NCI-H2081 (cell line): ENCODE measurements around the gene NOP14.
"Not testable (repeated sequence)": the region's sequence is repeated elsewhere in the genome, so short reads cannot be mapped to it uniquely, and the experiment has no call there.

ENCODE experiments used
- DNase-seq, 2 experiments: peaks; one replicate each; lab custom pipeline; 2025; lab: John Stamatoyannopoulos, UW

NOP14 gene

GRCh38 chr4:2963175-2963965 lies at the start of gene NOP14, which contains the start of gene GRK4:
NOP14 (minus strand) TSS chr4:2963406; CDS start chr4:2963319, 87 bp downstream.
GRK4 (plus strand) TSS chr4:2963571; CDS start chr4:2964071, 500 bp downstream.
- DNase-seq: peak; percentile 98 to 100

GRCh38 chr4:3011456-3012220 lies 48.4 kb upstream of the NOP14 start:
- no peak for DNase-seq

GRCh38 chr4:3010998-3011397 lies 47.8 kb upstream of the NOP14 start:
- no peak for DNase-seq

- no peak for DNase-seq
Measured at GRCh38 chr4:3010577-3010976, 47.4 kb upstream of the NOP14 start.

GRCh38 chr4:3009422-3009821 lies 46.2 kb upstream of the NOP14 start:
- no peak for DNase-seq

GRCh38 chr4:3007724-3008123 lies 44.5 kb upstream of the NOP14 start:
- DNase-seq: no peak

GRCh38 chr4:2996415-2996814 lies 33.2 kb upstream of the NOP14 start:
- DNase-seq: peak in 1 of 2 experiments; percentile 30

- DNase-seq: no peak
Measured at GRCh38 chr4:2995546-2996265, 32.5 kb upstream of the NOP14 start.

- no peak for DNase-seq
Measured at GRCh38 chr4:2994917-2995316, 31.7 kb upstream of the NOP14 start.

GRCh38 chr4:2991243-2991642 lies 28.0 kb upstream of the NOP14 start:
- DNase-seq: no peak

- not testable (repeated sequence) for DNase-seq
Measured at GRCh38 chr4:2983715-2984114, 20.5 kb upstream of the NOP14 start.

- no peak for DNase-seq
Measured at GRCh38 chr4:2982012-2982411, 18.8 kb upstream of the NOP14 start.

GRCh38 chr4:2981256-2981819 lies 18.1 kb upstream of the NOP14 start:
- no peak for DNase-seq

- no peak for DNase-seq
Measured at GRCh38 chr4:2977211-2978088, 14.2 kb upstream of the NOP14 start.

- DNase-seq: no peak
Measured at GRCh38 chr4:2971275-2971674, 8.1 kb upstream of the NOP14 start.

- DNase-seq: no peak
Measured at GRCh38 chr4:2968381-2968780, 5.2 kb upstream of the NOP14 start.

GRCh38 chr4:2965262-2965661 lies 2.1 kb upstream of the NOP14 start:
- DNase-seq: no peak

- no peak for DNase-seq
Measured at GRCh38 chr4:2964706-2965258, 1.6 kb upstream of the NOP14 start.

- peak in 1 of 2 experiments; percentile 58 for DNase-seq
Measured at GRCh38 chr4:2963966-2964471, 813 bp upstream of the NOP14 start.

- peak; percentile 61 to 76 for DNase-seq
Measured at GRCh38 chr4:2962614-2963174, 512 bp downstream of the NOP14 start.
